ENCODE data around the gene TOP3B.

GRCh38 chr22:21948824-21949568 lies 33.6 kb downstream of the TOP3B start:
- TF ChIP-seq EP300 (IDR thresholded peaks at IDR 0.05; ENCODE audit: low read depth), result no peak
- no peak for TF ChIP-seq CTCF (IDR thresholded peaks at IDR 0.05)

Data from transverse colon (tissue), 3 donors.